Measurements from ENCODE around the gene TUBG1.

DNA sequence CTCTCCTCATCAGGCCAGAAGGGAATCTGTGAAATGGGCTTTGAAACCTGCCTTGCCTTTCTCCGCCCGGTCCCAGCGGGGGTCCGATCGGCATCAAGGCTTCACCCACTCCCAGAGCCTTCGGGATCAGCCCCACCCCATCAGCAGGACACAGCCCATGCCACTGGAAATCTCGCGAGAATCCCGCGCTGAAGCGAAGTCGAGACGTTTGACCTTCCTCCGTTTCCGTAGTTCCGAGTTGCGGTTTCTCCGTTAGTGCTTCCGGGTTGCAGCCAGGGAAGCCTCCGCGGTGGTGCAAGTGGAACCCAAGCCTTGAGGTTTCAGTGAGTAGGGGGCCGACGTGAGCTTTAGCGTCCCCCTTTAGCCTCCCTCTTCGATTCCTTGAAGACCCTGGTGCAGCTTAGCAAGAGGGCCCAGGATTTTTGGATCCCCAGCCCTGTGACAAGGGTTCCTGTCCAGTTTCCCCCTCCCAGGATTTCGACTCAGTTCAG is 47.5 kb upstream of the TUBG1 start, which contains the start of gene COASY:
- peak in 1 of 2 donors; percentile 43 for TF ChIP-seq POLR2A (IDR thresholded peaks at IDR 0.05)
- TF ChIP-seq, protein P1, sequence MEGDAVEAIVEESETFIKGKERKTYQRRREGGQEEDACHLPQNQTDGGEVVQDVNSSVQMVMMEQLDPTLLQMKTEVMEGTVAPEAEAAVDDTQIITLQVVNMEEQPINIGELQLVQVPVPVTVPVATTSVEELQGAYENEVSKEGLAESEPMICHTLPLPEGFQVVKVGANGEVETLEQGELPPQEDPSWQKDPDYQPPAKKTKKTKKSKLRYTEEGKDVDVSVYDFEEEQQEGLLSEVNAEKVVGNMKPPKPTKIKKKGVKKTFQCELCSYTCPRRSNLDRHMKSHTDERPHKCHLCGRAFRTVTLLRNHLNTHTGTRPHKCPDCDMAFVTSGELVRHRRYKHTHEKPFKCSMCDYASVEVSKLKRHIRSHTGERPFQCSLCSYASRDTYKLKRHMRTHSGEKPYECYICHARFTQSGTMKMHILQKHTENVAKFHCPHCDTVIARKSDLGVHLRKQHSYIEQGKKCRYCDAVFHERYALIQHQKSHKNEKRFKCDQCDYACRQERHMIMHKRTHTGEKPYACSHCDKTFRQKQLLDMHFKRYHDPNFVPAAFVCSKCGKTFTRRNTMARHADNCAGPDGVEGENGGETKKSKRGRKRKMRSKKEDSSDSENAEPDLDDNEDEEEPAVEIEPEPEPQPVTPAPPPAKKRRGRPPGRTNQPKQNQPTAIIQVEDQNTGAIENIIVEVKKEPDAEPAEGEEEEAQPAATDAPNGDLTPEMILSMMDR (IDR thresholded peaks at IDR 0.05) = peak in 1 of 5 experiments; percentile 39

Data from tibial nerve (tissue), 3 donors.